Globus pallidus (tissue), 1 donor: Measurements from ENCODE around the gene PRR22.
"Not testable (repeated sequence)": the region's sequence is repeated elsewhere in the genome, so short reads cannot be mapped to it uniquely, and the experiment has no call there.

Experiments used
- DNase-seq: peaks from one replicate; pipeline ENCODE4 v3.0.0-alpha.2; 2015; ENCODE audit warnings: low spot score

The PRR22 gene

DNA sequence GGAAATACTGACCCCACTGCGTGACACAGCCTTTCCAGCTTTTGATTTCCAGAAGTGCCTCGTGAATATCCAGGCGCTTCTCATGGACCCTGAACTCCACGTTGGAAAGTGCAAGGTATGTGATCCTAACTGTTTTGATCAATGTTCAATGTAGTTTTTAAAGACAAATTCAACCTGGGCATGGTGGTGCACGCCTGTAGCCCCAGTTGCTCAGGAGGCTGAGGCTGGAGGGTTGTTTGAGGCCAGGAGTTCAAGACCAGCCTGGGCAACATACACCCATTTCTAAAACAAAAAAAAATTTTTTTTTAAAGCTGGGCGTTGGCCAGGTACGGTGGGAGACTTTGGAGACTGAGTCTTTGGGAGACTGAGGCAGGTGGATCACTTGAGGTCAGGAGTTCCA lies 32.8 kb downstream of the PRR22 start:
- no peak for DNase-seq

DNA sequence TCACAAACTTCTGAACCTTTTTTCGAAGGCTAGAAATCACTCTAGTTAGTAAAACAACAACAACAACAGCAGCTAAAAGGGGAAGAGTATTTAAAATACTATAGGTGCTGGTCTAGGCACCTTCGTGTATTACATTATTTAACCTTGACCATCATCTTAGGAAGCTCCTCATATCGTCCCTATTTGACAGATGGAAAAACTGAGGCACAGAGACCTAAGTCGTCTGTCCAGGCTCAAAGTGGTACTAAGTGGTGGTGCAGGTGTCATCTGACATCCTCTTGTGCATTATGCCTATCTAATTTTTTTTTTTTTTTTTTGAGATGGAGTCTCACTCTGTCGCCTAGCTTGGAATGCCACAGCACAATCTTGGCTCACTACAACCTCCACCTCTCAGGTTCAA lies 35.0 kb downstream of the PRR22 start:
- no peak for DNase-seq

DNA sequence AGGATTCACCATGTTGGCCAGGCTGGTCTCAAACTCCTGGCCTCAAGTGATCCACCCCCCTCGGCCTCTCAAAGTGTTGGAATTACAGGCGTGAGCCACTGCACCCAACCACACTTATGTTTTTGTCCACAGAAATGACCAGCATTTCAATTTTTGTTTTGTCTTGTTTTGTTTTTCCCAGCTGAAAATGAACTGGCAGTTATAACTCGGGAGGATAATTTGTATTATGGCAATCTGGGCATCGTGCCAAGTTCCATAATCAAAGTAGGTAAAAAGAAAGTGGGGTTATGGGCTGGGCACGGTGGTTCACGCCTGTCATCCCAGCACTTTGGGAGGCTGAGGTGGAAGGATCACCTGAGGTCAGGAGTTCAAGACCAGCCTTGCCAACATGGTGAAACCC lies 35.6 kb downstream of the PRR22 start:
- not testable (repeated sequence) for DNase-seq

DNA sequence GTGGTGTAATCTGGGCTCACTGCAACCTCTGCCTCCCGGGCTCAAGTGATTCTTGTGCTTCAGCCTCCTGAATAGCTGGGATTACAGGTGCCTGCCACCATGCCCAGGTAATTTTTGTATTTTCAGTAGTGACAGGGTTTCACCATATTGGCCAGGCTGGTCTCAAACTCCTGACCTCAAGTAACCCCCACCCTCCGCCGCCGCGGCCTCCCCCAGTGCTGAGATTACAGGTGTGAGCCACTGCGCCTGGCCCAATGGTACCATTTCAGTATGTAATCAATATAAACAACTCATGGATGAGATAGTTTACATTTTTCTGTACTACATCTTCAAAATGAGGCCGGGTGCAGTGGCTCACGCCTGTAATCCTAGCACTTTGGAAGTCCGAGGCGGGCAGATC lies 39.5 kb downstream of the PRR22 start:
- DNase-seq = not testable (repeated sequence)

- no peak for DNase-seq
Measured at GRCh38 chr19:5743630-5744029, 40.9 kb downstream of the PRR22 start.

DNA sequence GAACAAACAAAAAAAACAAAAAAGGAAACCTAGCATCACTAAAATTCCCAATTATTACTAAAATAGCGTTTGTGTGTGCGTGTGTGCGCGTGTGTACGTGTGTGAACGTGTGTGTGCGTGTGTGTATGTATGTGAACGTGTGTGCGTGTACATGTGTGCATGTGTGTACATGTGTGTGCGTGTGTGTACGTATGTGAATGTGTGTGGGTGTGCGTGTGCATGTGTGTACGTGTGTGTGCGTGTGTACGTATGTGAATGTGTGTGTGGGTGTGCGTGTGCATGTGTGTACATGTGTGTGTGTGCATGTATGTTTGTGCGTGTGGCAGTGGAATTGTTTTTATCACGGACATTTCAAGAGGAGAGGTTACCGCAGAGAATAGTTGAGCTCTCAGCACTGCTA lies 42.5 kb downstream of the PRR22 start:
- no peak for DNase-seq

DNA sequence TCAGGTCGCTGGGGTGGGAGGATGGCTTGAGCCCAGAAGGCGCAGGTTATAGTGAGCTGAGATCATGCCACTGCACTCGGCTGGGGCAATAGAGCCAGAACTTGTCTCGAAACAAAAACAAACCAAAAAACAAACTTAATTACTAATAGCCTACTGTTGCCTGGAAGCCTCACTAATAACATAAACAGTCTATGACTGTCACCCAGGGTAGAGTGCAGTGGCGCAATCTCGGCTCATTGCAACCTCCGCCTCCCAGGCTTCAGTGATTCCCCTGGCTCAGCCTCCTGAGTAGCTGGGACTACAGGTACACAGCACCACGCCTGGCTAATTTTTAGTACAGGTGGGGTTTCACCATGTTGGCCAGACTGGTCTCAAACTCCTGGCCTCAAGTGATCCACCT lies 46.1 kb downstream of the PRR22 start:
- no peak for DNase-seq

DNA sequence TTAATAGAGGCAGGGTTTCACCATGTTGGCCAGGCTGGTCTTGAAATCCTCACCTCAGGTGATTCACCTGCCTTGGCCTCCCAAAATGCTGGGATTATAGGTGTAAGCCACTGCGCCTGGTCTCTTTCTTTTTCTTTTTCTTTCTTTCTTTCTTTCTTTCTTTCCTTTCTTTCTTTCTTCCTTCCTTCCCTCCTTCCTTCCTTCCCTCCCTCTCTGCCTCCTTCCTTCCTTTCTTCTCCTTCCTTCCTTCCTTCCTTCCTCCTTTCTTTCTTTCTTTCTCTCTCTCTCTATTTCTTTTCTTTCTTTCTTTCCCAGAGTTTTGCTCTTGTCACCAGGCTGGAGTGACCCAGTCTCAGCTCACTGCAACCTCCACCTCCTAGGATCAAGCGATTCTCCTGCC lies 51.4 kb downstream of the PRR22 start:
- DNase-seq = not testable (repeated sequence)
